HCT116 (cell line): ENCODE data around the gene TADA2B. TPM values are rescaled to one million over a fixed set of nuclear protein-coding genes. Genes with fewer than 3 reads are reported as not detected.

Experiments used
- ATAC-seq: fragments of 200-7000 bp; cut with Tn5 transposase; 2 replicates; pipeline ENCODE4 v1.9.1; 2020; ENCODE audit warnings: mild to moderate bottlenecking, moderate library complexity
- BruUV-seq: library from RNA; stranded (reverse); fragments of 400-500 nt; replicated peaks from 2 replicates; lab custom pipeline; 2021; lab: Mats Ljungman, UMichigan
- CTCF ChIA-PET: fragments of 300-600 bp; sonication (Branson Sonifier 250); formaldehyde crosslinking; loops from one replicate; lab custom pipeline; 2021; ENCODE audit warnings: antibody characterized with exemption; lab: Charles Lee
- POLR2A ChIA-PET: fragments of 300-600, 350-600 bp; sonication (Branson Sonifier 250); formaldehyde crosslinking; loops from one replicate; lab custom pipeline; 2021; ENCODE audit warnings: antibody characterized with exemption; lab: Charles Lee
- RAD21 ChIA-PET, 2 experiments: fragments of 300-600 bp; sonication (Branson Sonifier 250); formaldehyde crosslinking; loops; one replicate each; lab custom pipeline; 2023; ENCODE audit warnings: low total read pairs in 2 of 2; ENCODE audit not compliant: uncharacterized antibody in 2 of 2, unreplicated experiment in 2 of 2, low non-redundant PET in 1 of 2; lab: Charles Lee
- DNase-seq: peaks from one replicate; pipeline ENCODE4 v3.0.0-alpha.2; 2010; ENCODE audit warnings: low read depth, low spot score
- H2AFZ ChIP-seq: fragments of 200-600 bp; shearing (Covaris generic), sonication (generic); 2 replicates; pipeline ENCODE4 v1.6.1; 2017; ENCODE audit warnings: low read depth, mixed run types, mixed read lengths, antibody characterized with exemption, low read length; ENCODE audit not compliant: poor library complexity, severe bottlenecking
- H3K27ac ChIP-seq: 2 replicates; pipeline ENCODE4 v1.5.1; 2012; ENCODE audit warnings: low read depth, low read length
- H3K27me3 ChIP-seq: fragments of 200-600 bp; sonication (generic); 2 replicates; pipeline ENCODE4 v1.6.1; 2016; ENCODE audit warnings: mixed run types, low read length, mixed read lengths; ENCODE audit not compliant: insufficient read depth
- H3K36me3 ChIP-seq, 2 experiments: fragments of 200-500 bp in 1 of 2; fragments of 200-600 bp in 1 of 2; sonication (Bioruptor generic) in 1 of 2; sonication (generic) in 1 of 2; 2 replicates each; pipeline versions ENCODE4 v1.5.1 to v1.6.1; 2014 to 2016; ENCODE audit warnings: low read length in 2 of 2, inconsistent platforms in 1 of 2, mixed read lengths in 1 of 2, mixed run types in 1 of 2; ENCODE audit not compliant: insufficient read depth in 2 of 2, control insufficient read depth in 1 of 2
- H3K4me1 ChIP-seq, 2 experiments: fragments of 200-600 bp in 1 of 2; sonication (generic) in 1 of 2; 2 replicates each; pipeline versions ENCODE4 v1.5.1 to v1.6.1; 2012 to 2017; ENCODE audit warnings: low read length in 2 of 2, inconsistent platforms in 1 of 2, mild to moderate bottlenecking in 1 of 2, mixed read lengths in 1 of 2, mixed run types in 1 of 2, moderate library complexity in 1 of 2; ENCODE audit not compliant: insufficient read depth in 2 of 2, control insufficient read depth in 1 of 2
- H3K4me2 ChIP-seq: fragments of 200-600 bp; sonication (generic); 2 replicates; pipeline ENCODE4 v1.6.1; 2017; ENCODE audit warnings: mixed run types, low read length, mixed read lengths
- H3K4me3 ChIP-seq, 2 experiments: fragments of 200-600 bp in 1 of 2; sonication (generic) in 1 of 2; replicated peaks in 1 of 2; 2 replicates each; pipeline ENCODE4 v1.5.1; 2011 to 2016; ENCODE audit warnings: low read length in 2 of 2, control low read depth in 1 of 2, low read depth in 1 of 2, mild to moderate bottlenecking in 1 of 2, mixed read lengths in 1 of 2, mixed run types in 1 of 2
- H3K79me2 ChIP-seq: fragments of 200-600 bp; sonication (generic); 2 replicates; pipeline ENCODE4 v1.6.1; 2017; ENCODE audit warnings: mild to moderate bottlenecking, mixed run types, low read length, moderate library complexity, mixed read lengths; ENCODE audit not compliant: insufficient read depth
- H3K9ac ChIP-seq: fragments of 200-600 bp; sonication (generic); 2 replicates; pipeline ENCODE4 v1.6.1; 2016; ENCODE audit warnings: low read length, mixed read lengths
- H3K9me2 ChIP-seq: fragments of 200-600 bp; sonication (generic), shearing (Covaris generic); 2 replicates; pipeline ENCODE4 v1.6.1; 2017; ENCODE audit warnings: mixed run types, mild to moderate bottlenecking, moderate library complexity; ENCODE audit not compliant: insufficient read depth
- H3K9me3 ChIP-seq, 2 experiments: fragments of 200-500 bp in 1 of 2; fragments of 200-600 bp in 1 of 2; sonication (Bioruptor generic) in 1 of 2; sonication (generic) in 1 of 2; 2 replicates each; pipeline ENCODE4 v1.6.1; 2014 to 2017; ENCODE audit warnings: low read length in 2 of 2, mixed read lengths in 2 of 2, inconsistent platforms in 1 of 2, low read depth in 1 of 2, mild to moderate bottlenecking in 1 of 2, mixed run types in 1 of 2, moderate library complexity in 1 of 2; ENCODE audit not compliant: control insufficient read depth in 1 of 2, insufficient read depth in 1 of 2
- H4K20me1 ChIP-seq: fragments of 200-600 bp; sonication (generic), shearing (Covaris generic); 2 replicates; pipeline ENCODE4 v1.6.1; 2017; ENCODE audit warnings: mixed run types, mild to moderate bottlenecking, moderate library complexity; ENCODE audit not compliant: insufficient read depth
- ELF1 ChIP-seq: IDR thresholded peaks from 2 replicates; pipeline ENCODE4 v1.6.1; 2012; ENCODE audit warnings: low read depth, borderline replicate concordance
- JUND ChIP-seq: IDR thresholded peaks from 2 replicates; pipeline ENCODE4 v1.6.1; 2012
- YY1 ChIP-seq: IDR thresholded peaks from 2 replicates; pipeline ENCODE4 v1.6.1; 2011; ENCODE audit warnings: low read length, low read depth, moderate library complexity, mild to moderate bottlenecking; ENCODE audit not compliant: insufficient replicate concordance; ENCODE audit errors: extremely low read depth
- ZFX ChIP-seq: fragments of 450-650 bp; IDR thresholded peaks from 2 replicates; pipeline ENCODE4 v1.6.1; 2017
- intact Hi-C: fragments of 100-400 bp; cut with micrococcal nuclease; formaldehyde crosslinking; loops from 2 replicates; pipeline ENCODE4 v1.10.0; 2022
- total RNA-seq: library from RNA; stranded (reverse); gene quantifications from one replicate; pipeline ENCODE4 v1.2.1, GENCODE V29; 2021; ENCODE audit not compliant: unreplicated experiment

The TADA2B gene
- total RNA-seq, 1 experiment from 2014 or later, result 13.4 TPM

DNA sequence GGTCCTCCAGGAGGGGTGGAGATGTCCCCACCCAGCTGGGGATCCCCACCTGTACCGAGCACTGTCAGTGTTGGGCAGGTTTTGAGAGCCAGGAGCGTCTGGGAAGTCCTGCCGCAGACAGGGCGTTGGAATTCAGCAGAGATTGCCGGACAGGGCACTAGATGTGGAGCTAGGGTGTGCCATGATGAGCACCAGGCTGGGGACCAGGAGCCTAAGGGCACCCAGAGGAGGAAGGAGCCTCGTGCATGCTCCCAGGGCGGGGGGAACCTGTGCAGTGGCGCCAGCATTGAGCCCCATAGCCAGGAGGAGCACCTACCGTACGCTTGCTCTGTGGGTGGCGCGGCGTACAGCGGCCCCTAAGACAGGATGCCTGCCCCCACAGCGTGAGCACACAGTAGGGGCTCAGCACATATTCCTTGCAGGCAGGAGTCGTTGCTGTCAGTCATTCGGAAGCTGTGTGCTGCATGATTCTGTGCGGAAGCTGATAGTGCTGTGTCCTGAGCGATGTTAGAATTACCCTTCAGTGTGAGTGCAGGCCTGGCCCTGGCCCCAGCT lies 18.8 kb upstream of the TADA2B start:
- intact Hi-C loops, result no loop called here
- no TSS peak for BruUV-seq
- POLR2A ChIA-PET, result no interaction called here

DNA sequence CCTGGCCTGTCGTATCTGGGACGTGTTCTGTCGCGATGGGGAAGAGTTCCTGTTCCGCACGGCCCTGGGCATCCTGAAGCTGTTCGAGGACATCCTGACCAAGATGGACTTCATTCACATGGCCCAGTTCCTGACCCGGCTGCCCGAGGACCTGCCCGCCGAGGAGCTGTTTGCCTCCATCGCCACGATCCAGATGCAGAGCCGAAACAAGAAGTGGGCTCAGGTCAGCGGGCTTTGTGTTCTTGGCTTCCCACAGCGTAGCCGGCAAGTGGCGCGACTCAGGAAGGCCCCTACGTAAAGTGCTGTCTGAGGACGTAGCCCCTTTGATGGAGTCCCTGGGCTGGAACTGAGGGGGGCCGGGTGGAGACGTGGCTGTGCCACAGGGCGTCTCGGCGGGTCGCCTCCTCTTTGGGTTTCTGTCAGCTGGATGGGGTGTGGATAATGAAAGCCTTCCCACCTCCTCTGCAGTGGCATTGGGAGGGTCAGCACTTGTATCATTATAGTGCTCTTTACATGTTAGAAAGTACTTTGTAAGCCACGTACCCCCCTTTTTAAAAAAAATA lies 18.1 kb upstream of the TADA2B start:
- no peak overlapping the region for H3K4me3 ChIP-seq
- BruUV-seq, result no TSS peak

More for the DNA sequence above, 18.8 kb upstream of the TADA2B start:
- no peaks in the 10 kb centered on the region for H3K9me2 ChIP-seq
- no peaks in the 10 kb centered on the region for H3K27me3 ChIP-seq
- peaks cover 5 to 12% of the 10 kb centered on the region in 2 experiments; a peak in 3 of 4 replicates for H3K36me3 ChIP-seq
- no peak overlapping the region for H2AFZ ChIP-seq
- peaks cover 4% of the 10 kb centered on the region; the same call in 1 of the 2 replicates for H3K79me2 ChIP-seq
- no peak for TF ChIP-seq YY1
- H4K20me1 ChIP-seq, result no peaks in the 10 kb centered on the region
- no peak overlapping the region for H3K27ac ChIP-seq
- CTCF ChIA-PET, result no interaction called here
- RAD21 ChIA-PET, result no interaction called here
- no peak overlapping the region for H3K4me3 ChIP-seq
- peaks cover 0 to 35% of the 10 kb centered on the region in 2 experiments; a peak in 2 of 4 replicates for H3K4me1 ChIP-seq
- H3K9ac ChIP-seq, result no peak overlapping the region
- DNase-seq, result no peak
- no peak for ATAC-seq
- H3K4me2 ChIP-seq, result no peak overlapping the region
- no peaks in the 10 kb centered on the region for H3K9me3 ChIP-seq

More for the DNA sequence above, 18.1 kb upstream of the TADA2B start:
- no peak overlapping the region for H2AFZ ChIP-seq
- ATAC-seq (no peak), DNase-seq (no peak)
- CTCF ChIA-PET, result no interaction called here
- H3K9me3 ChIP-seq, result no peaks in the 10 kb centered on the region
- H3K36me3 ChIP-seq, result peaks cover 5 to 14% of the 10 kb centered on the region in 2 experiments; a peak in 3 of 4 replicates
- POLR2A ChIA-PET, result no interaction called here
- RAD21 ChIA-PET, result no interaction called here
- no peaks in the 10 kb centered on the region for H3K27me3 ChIP-seq
- no peak overlapping the region for H3K4me2 ChIP-seq
- H3K4me1 ChIP-seq, result peaks cover 0 to 30% of the 10 kb centered on the region in 2 experiments; a peak in 2 of 4 replicates
- no peak for TF ChIP-seq JUND
- TF ChIP-seq ZFX, result 0 out of 2 replicates have a peak, but pooled peaks have one; percentile 12
- no peak for TF ChIP-seq ELF1
- TF ChIP-seq, all 23 proteins: peak for 1
- H3K79me2 ChIP-seq, result peaks cover 4% of the 10 kb centered on the region; the same call in 1 of the 2 replicates
- no peaks in the 10 kb centered on the region for H4K20me1 ChIP-seq
- intact Hi-C loops, result no loop called here
- H3K9ac ChIP-seq, result no peak overlapping the region
- no peaks in the 10 kb centered on the region for H3K9me2 ChIP-seq
- no peak overlapping the region for H3K27ac ChIP-seq
